Esophagus muscularis mucosa (tissue), 4 donors: Measurements from ENCODE around the gene MBP. TPM values are rescaled to one million over a fixed set of nuclear protein-coding genes. Genes with fewer than 3 reads are reported as not detected.

Experiments
- DNase-seq: peaks from one replicate; pipeline ENCODE4 v3.0.0-alpha.2; 2017; ENCODE audit errors: extremely low spot score
- H3K27ac ChIP-seq, 4 donors: fragments of 200-600 bp; sonication (generic); replicated peaks in 1 of 4; 1 replicate in 3 of 4; 2 replicates in 1 of 4; pipeline ENCODE4 v1.5.1; 2016 to 2019; ENCODE audit warnings: mild to moderate bottlenecking in 1 of 4
- H3K27me3 ChIP-seq, 4 donors: fragments of 200-600 bp; sonication (generic); one replicate each; pipeline versions ENCODE4 v1.5.1 to v1.6.0; 2016 to 2019
- H3K36me3 ChIP-seq, 4 donors: fragments of 200-600 bp; sonication (generic); one replicate each; pipeline ENCODE4 v1.5.1; 2016 to 2019
- H3K4me1 ChIP-seq, 4 donors: fragments of 200-600 bp; sonication (generic); one replicate each; pipeline ENCODE4 v1.5.1; 2016 to 2019
- H3K4me3 ChIP-seq, 4 donors: fragments of 200-600 bp; sonication (generic); 1 replicate in 2 of 4; 2 replicates in 2 of 4; pipeline ENCODE4 v1.5.1; 2016 to 2019; ENCODE audit warnings: mild to moderate bottlenecking in 4 of 4, moderate library complexity in 1 of 4
- H3K9me3 ChIP-seq, 4 donors: fragments of 200-600 bp; sonication (generic); 1 replicate in 3 of 4; 2 replicates in 1 of 4; pipeline ENCODE4 v1.5.1; 2016 to 2019
- EP300 ChIP-seq: sonication (generic); formaldehyde crosslinking; IDR thresholded peaks from one replicate; pipeline ENCODE4 v1.6.1; 2017; ENCODE audit warnings: antibody characterized with exemption
- POLR2A ChIP-seq: fragments of 450-650 bp; IDR thresholded peaks from one replicate; pipeline ENCODE4 v1.6.1; 2017; ENCODE audit warnings: antibody characterized with exemption, moderate library complexity, mild to moderate bottlenecking, low read depth
- POLR2AphosphoS5 ChIP-seq, 2 donors: sonication (generic); formaldehyde crosslinking; IDR thresholded peaks; one replicate each; pipeline ENCODE4 v1.6.1; 2017; ENCODE audit warnings: antibody characterized with exemption in 2 of 2
- WGBS: methylation state at CpG from one replicate; pipeline ENCODE4 v1.1.5; 2018; 5-methylcytosine and 5-hydroxymethylcytosine counted together
- intact Hi-C: fragments of 100-400 bp; cut with DNase I; formaldehyde crosslinking; loops from one replicate; pipeline ENCODE4 v1.15.1; 2023
- total RNA-seq, 4 donors: library from RNA; depleted of rRNA; stranded (reverse); fragments of >200 nt; gene quantifications; one replicate each; pipeline versions ENCODE4 v1.1.0 to v1.2.1, GENCODE V29; 2016
- TF ChIP-seq, protein P1 (sequence below), 3 experiments: fragments of 200-600 bp in 2 of 3; fragments of 450-650 bp in 1 of 3; sonication (generic) in 2 of 3; IDR thresholded peaks; one replicate each; pipeline ENCODE4 v1.5.1; 2017 to 2019; ENCODE audit warnings: antibody characterized with exemption in 3 of 3, mild to moderate bottlenecking in 2 of 3, moderate library complexity in 1 of 3

MBP gene
- total RNA-seq, 4 donors from 2014 or later: 21.9 to 31.3 (median 27.3) TPM

DNA sequence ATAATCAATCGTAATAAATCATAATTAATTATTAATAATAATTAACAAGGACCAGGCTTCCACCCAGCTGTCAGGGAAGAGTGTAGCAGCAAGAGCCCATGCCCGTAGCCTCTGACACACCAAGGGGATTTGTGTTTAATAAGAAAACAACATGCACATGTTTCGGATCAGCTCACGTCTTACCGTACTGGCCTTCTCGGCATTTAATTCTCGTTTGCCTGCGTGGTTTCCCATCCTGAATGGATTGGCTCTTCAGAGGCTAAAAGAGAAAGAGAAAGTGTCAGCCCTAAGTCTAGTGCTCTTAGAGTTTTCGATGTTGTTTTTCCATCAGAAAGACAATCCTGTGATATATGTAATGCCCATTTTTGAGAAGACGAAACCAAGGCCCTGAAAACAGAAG, 27.6 kb downstream of the MBP start:
- Histone ChIP-seq H3K27ac (peak overlapping the region in 1 of 4 donors; percentile 81), H3K9me3 (no peaks in the 10 kb centered on the region), H3K36me3 (peaks cover 0 to 4% (median 0%) of the 10 kb centered on the region in 4 donors), H3K4me1 (peaks cover 55 to 71% (median 68%) of the 10 kb centered on the region in 4 donors), H3K27me3 (no peaks in the 10 kb centered on the region), H3K4me3 (no peak overlapping the region)
- intact Hi-C loops: no loop called here
- WGBS: 82% methylated on average over 10 of the region's 10 CpGs
- no peak for TF ChIP-seq POLR2A
- TF ChIP-seq POLR2AphosphoS5 (IDR thresholded peaks at IDR 0.05): no peak
- no peak for TF ChIP-seq EP300
- TF ChIP-seq, protein P1, sequence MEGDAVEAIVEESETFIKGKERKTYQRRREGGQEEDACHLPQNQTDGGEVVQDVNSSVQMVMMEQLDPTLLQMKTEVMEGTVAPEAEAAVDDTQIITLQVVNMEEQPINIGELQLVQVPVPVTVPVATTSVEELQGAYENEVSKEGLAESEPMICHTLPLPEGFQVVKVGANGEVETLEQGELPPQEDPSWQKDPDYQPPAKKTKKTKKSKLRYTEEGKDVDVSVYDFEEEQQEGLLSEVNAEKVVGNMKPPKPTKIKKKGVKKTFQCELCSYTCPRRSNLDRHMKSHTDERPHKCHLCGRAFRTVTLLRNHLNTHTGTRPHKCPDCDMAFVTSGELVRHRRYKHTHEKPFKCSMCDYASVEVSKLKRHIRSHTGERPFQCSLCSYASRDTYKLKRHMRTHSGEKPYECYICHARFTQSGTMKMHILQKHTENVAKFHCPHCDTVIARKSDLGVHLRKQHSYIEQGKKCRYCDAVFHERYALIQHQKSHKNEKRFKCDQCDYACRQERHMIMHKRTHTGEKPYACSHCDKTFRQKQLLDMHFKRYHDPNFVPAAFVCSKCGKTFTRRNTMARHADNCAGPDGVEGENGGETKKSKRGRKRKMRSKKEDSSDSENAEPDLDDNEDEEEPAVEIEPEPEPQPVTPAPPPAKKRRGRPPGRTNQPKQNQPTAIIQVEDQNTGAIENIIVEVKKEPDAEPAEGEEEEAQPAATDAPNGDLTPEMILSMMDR (IDR thresholded peaks at IDR 0.05): no peak
- DNase-seq: no peak

DNA sequence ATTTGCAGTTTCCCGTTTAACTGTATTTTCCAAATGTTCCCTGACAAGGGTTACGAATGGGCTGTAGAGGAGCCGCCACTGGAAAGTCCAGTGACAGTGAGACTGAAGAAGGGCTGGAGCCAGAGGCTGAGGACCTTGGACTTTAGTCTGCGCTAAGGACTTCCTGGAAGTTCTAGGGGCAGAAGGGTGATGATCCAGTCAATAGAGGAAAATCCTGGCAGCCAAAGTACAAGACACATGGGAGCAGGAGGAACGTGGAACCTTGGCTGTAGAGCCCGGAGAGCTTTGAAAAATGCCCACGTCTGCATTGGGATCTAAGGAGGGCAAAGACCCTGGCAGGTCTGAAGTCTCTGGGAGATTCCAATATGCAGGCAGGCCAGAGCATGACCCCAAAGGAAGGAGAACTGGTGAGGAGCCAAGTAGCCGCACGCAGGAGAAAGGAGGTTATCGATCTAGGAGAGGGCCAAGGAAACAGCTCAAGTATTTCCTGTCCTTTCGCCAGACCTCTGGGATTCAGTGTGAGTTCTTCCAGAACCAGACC, 28.5 kb downstream of the MBP start:
- Histone ChIP-seq H3K27me3 (no peaks in the 10 kb centered on the region), H3K36me3 (peaks cover 0 to 4% (median 0%) of the 10 kb centered on the region in 4 donors), H3K27ac (peak overlapping the region; percentile 77 to 84 (median 82)), H3K4me3 (no peak overlapping the region), H3K9me3 (no peaks in the 10 kb centered on the region), H3K4me1 (peaks cover 60 to 69% (median 66%) of the 10 kb centered on the region in 4 donors)
- intact Hi-C loops: no loop called here
- TF ChIP-seq POLR2AphosphoS5 (IDR thresholded peaks at IDR 0.05): no peak
- 83% methylated on average over 11 of the region's 11 CpGs for WGBS
- DNase-seq: no peak

DNA sequence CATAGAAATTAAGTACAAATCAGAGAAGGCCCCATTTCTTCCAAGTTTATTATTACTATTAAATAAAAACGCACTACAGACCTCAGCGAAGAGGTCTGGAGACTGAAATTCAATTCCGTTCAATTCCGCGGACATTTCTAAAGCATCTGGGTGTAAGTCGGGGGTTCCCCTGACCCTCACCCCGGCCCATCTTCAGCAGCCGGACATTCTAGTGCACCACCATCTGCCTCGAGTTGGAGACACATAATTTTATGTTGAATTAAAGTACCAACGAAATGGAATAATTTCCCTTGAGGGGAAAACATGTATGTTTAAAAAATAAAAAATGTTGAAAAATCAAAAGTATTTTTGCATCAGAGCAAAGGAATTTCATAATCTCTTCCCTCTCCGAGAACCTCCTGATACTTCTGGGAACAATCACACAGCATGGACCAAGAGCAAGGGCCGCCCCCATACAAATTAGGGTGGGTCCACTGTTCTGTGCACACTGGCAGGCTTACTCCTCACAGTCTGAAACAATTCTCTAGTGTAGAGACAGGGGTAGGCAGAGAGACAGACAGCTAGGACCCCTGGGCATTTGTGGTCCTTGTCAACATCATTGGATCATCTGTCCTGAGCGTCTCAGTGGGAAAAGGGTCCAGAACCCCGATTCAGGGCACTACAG, 29.3 kb downstream of the MBP start:
- Histone ChIP-seq H3K4me3 (no peak overlapping the region), H3K9me3 (no peaks in the 10 kb centered on the region), H3K36me3 (peaks cover 0 to 4% (median 0%) of the 10 kb centered on the region in 4 donors), H3K4me1 (peaks cover 60 to 69% (median 66%) of the 10 kb centered on the region in 4 donors), H3K27me3 (no peaks in the 10 kb centered on the region), H3K27ac (peak overlapping the region; percentile 77 to 84 (median 82))
- intact Hi-C loops: no loop called here
- 82% methylated on average over 14 of the region's 14 CpGs for WGBS
- no peak for DNase-seq
- TF ChIP-seq POLR2AphosphoS5 (IDR thresholded peaks at IDR 0.05): no peak
- TF ChIP-seq POLR2A: no peak
- no peak for TF ChIP-seq EP300
- TF ChIP-seq, protein P1 (IDR thresholded peaks at IDR 0.05): no peak

DNA sequence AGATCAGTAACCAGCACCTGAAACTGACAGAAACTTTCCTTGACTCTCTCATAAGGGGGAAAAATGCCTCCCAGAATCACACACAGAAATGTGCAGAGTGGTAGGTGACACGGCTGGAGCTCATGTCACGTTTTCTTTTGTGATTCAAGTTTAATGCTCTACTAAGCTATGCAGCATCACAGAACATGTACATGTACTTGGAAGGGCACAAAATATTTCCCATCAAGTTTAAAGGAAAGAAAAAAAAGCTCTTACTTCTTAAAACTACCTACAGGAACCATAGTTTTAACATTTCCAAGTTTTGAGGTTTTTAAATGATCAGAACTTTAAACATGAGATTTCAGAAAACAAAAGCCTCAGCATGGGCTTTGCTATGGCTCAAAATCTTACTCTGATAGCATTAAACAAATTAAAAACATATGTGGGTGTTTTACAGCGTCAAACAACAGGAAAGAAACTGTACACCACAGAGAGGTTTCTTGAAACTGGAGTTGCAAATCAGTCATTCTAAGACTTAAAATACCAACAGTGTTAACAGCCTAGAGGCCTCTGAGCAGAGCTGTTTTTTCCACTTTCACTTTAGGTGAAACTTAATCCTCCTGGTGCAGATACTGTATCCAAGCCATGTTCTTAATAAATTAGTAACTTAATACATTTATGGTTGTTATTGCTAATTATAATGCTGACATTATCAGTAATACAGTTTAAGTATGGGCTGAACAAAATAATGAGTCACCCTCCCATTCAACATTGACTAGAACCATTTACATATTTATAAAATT, 30.1 kb downstream of the MBP start:
- intact Hi-C loops: no loop called here

More for the DNA sequence above, 30.1 kb downstream of the MBP start:
- no peak for TF ChIP-seq POLR2AphosphoS5 (IDR thresholded peaks at IDR 0.05)
- TF ChIP-seq, protein P1 (IDR thresholded peaks at IDR 0.05): no peak
- no peak for TF ChIP-seq POLR2A
- TF ChIP-seq EP300: no peak
- no peaks in the 10 kb centered on the region for H3K9me3 ChIP-seq
- peaks cover 0 to 4% (median 0%) of the 10 kb centered on the region in 4 donors for H3K36me3 ChIP-seq
- 42% methylated on average over 3 of the region's 3 CpGs for WGBS
- H3K27me3 ChIP-seq: no peaks in the 10 kb centered on the region
- peak overlapping the region; percentile 77 to 84 (median 82) for H3K27ac ChIP-seq
- no peak for DNase-seq
- no peak overlapping the region for H3K4me3 ChIP-seq
- H3K4me1 ChIP-seq: peaks cover 60 to 70% (median 64%) of the 10 kb centered on the region in 4 donors
